Pancreas (tissue), 10 donors: ENCODE measurements around the gene CCSER2. TPM values are rescaled to one million over a fixed set of nuclear protein-coding genes. Genes with fewer than 3 reads are reported as not detected.

Source experiments
- ATAC-seq, 4 donors: fragments of 200-7000 bp; cut with Tn5 transposase; one replicate each; pipeline versions ENCODE4 v1.8.0 to v1.9.1; 2020; ENCODE audit warnings: mild to moderate bottlenecking in 4 of 4, moderate library complexity in 4 of 4
- DNase-seq, 6 donors: peaks; one replicate each; pipeline ENCODE4 v3.0.0-alpha.2; 2020
- FAIRE-seq: peaks from 2 replicates; lab custom pipeline; 2012; peaks lifted over from hg19 to GRCh38; lab: Jason Lieb, UNC
- H3K27ac ChIP-seq, 4 donors: fragments of 200-600 bp; sonication (generic); 1 replicate in 3 of 4; 2 replicates in 1 of 4; pipeline versions ENCODE4 v1.5.0 to v1.8.0; 2020
- H3K27me3 ChIP-seq, 4 donors: fragments of 200-600 bp; one replicate each; pipeline ENCODE4 v1.8.0; 2021
- H3K36me3 ChIP-seq, 3 donors: fragments of 200-600 bp; sonication (generic) in 1 of 3; one replicate each; pipeline versions ENCODE4 v1.5.0 to v1.8.0; 2020 to 2021
- H3K4me1 ChIP-seq, 3 donors: fragments of 200-600 bp; one replicate each; pipeline ENCODE4 v1.8.0; 2021
- H3K4me3 ChIP-seq, 4 donors: fragments of 200-600 bp; sonication (generic) in 2 of 4; one replicate each; pipeline versions ENCODE4 v1.5.0 to v1.8.0; 2020 to 2021
- H3K9me3 ChIP-seq, 4 donors: fragments of 200-600 bp; one replicate each; pipeline ENCODE4 v1.8.0; 2021
- WGBS, 2 donors: extraction: QIAGEN DNeasy Blood & Tissue Kit; methylation state at CpG; one replicate each; pipeline ENCODE4 v1.1.7; 2013; 5-methylcytosine and 5-hydroxymethylcytosine counted together
- intact Hi-C, 3 donors: fragments of 100-400 bp; cut with DNase I; formaldehyde crosslinking; loops; one replicate each; pipeline versions ENCODE4 v1.11.1 to v1.14.2; 2022
- polyA plus RNA-seq, 2 donors: library from polyadenylated mRNA; stranded (reverse); fragments of 200-250 nt; gene quantifications; one replicate each; pipeline ENCODE4 v1.2.3, GENCODE V29; 2013
- total RNA-seq, 6 donors: library from RNA; stranded (reverse); fragmentation: NEBNext Ultra II Directional in 4 of 6; extraction: Animal tissue kit (Norgen Biotek cat#: 25700) in 4 of 6; gene quantifications; one replicate each; pipeline versions ENCODE4 v1.2.1 to v1.2.4, GENCODE V29; 2021 to 2023
- TF ChIP-seq, protein P1 (sequence below), 4 donors: fragments of 200-600 bp; sonication (generic) in 3 of 4; IDR thresholded peaks; one replicate each; pipeline versions ENCODE4 v1.5.0 to v1.8.0; 2021; ENCODE audit warnings: antibody characterized with exemption in 4 of 4
- donor health status: healthy with polysubstance abuse.
- donor health status: DM: no; HTN: no; CAD: no; lungs with moderate emphysema.
- donor health status: DM: no; HTN: no; CAD: no.
- donor health status: control.
- donor health status: control.
- donor health status: Bipolar disorder and iron deficiency.
- donor health status: DM: yes; HTN: yes; CAD: no.
- donor health status: DM: no; HTN: no; CAD: no.
- donor health status: DM: no; HTN: no; CAD: no.
- donor health status: DM: yes; HTN: yes; CAD: no.

CCSER2 gene
- total and polyA plus RNA-seq, 8 donors = 3.5 to 25.6 (median 21.8) TPM

DNA sequence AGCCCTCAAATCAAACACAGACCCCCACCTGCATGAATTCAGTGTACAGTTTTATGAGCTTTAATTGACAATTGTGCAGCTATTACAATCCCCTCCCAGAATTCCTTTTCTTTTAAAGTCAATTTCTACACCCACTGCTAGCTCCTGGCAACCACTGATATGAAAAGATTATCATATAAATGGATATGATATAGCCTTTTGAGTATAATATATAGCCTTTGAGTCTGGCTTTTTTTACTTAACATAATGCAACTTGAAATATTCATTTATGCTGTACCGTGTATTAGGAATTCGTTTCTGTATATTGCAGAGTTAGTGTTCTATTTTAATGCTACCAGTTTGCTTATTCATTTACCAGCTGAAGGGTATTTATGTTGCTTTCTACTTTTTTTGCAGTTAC is 127.7 kb downstream of the CCSER2 start:
- H3K9me3 ChIP-seq = no peaks in the 10 kb centered on the region
- H3K4me3 ChIP-seq = no peak overlapping the region
- no peak overlapping the region for H3K27ac ChIP-seq
- TF ChIP-seq, protein P1, sequence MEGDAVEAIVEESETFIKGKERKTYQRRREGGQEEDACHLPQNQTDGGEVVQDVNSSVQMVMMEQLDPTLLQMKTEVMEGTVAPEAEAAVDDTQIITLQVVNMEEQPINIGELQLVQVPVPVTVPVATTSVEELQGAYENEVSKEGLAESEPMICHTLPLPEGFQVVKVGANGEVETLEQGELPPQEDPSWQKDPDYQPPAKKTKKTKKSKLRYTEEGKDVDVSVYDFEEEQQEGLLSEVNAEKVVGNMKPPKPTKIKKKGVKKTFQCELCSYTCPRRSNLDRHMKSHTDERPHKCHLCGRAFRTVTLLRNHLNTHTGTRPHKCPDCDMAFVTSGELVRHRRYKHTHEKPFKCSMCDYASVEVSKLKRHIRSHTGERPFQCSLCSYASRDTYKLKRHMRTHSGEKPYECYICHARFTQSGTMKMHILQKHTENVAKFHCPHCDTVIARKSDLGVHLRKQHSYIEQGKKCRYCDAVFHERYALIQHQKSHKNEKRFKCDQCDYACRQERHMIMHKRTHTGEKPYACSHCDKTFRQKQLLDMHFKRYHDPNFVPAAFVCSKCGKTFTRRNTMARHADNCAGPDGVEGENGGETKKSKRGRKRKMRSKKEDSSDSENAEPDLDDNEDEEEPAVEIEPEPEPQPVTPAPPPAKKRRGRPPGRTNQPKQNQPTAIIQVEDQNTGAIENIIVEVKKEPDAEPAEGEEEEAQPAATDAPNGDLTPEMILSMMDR (IDR thresholded peaks at IDR 0.05) = no peak
- DNase-seq = no peak
- WGBS, 2 donors = 87 to 88% methylated on average over 2 of the region's 2 CpGs
- H3K4me1 ChIP-seq = no peaks in the 10 kb centered on the region
- ATAC-seq = no peak
- H3K27me3 ChIP-seq = no peaks in the 10 kb centered on the region
- no peak for FAIRE-seq
- intact Hi-C loops = no loop called here
- H3K36me3 ChIP-seq = no peaks in the 10 kb centered on the region

DNA sequence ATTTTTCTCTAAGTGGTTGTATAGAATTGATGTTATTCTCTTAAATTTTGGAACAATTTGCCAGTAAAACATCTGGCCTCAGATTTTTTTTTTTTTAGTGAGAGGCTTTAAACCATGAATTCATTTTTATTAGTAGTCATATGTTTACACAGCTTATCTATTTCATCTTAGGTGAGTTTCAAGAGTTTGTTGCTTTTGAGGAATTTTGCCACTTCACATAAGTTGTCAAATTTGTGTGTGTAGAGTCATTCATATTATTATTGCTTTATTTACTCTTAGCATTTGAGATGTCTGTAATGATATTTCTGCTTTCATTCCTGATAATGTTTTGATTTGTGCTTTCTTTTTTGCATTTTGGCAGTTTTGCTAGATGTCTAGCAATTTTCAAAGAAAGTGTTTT is 132.1 kb downstream of the CCSER2 start:
- H3K9me3 ChIP-seq = no peaks in the 10 kb centered on the region
- H3K27me3 ChIP-seq = no peaks in the 10 kb centered on the region
- TF ChIP-seq, protein P1 (IDR thresholded peaks at IDR 0.05) = no peak
- no peaks in the 10 kb centered on the region for H3K4me1 ChIP-seq
- DNase-seq = no peak
- no peaks in the 10 kb centered on the region for H3K36me3 ChIP-seq
- H3K4me3 ChIP-seq = no peak overlapping the region
- intact Hi-C loops = no loop called here
- no peak overlapping the region for H3K27ac ChIP-seq
- no peak for ATAC-seq
- FAIRE-seq = no peak

DNA sequence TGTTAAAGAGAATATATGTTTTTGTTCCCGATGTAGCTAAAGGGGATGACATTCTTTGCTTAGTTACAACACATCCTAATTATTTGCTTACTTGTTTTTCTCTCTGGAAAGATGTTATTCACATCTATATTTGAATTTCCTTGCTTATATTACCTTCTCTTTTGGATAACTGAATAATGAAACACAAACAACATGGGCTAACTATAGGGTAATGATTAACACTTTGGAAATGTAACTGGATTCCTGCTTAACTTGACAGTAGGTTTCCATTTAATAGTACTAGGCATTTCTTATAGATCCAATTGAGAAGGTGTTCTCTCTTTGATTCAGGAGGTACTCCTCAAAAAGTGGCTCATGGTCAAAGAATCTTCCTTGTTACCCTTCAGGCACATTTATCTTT is 141.1 kb downstream of the CCSER2 start:
- Histone ChIP-seq H3K27me3 (no peaks in the 10 kb centered on the region), H3K4me3 (no peak overlapping the region), H3K4me1 (peaks cover 0 to 6% (median 4%) of the 10 kb centered on the region in 3 donors), H3K27ac (no peak overlapping the region), H3K9me3 (no peaks in the 10 kb centered on the region), H3K36me3 (no peaks in the 10 kb centered on the region)
- intact Hi-C loops = no loop called here
- TF ChIP-seq, protein P1 (IDR thresholded peaks at IDR 0.05) = no peak
- FAIRE-seq (no peak), DNase-seq (no peak), ATAC-seq (peak; percentile 56 to 76 (median 68))
- WGBS, 2 donors = 46 to 56% methylated on average over 1 of the region's 1 CpG

DNA sequence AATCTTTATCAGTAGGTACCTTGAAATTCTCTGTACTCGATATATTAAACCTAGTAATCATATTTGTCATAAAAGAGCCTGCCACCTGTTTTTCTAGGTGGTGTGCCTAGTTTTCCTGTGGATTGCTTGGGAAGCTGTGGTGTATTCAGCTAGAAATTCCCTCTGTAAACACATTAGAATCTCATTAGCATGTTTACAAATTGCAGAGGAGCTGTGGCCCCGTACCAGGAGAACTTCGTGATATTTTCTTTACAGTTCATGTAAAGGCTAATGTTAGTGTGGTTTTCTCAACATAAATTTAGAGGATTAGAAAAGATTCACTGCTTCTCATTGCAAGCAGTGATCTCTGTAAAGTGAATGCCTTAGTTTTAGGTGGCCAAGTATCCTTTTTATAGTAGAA is 144.7 kb downstream of the CCSER2 start:
- WGBS, 2 donors = 71 to 83% methylated on average over 3 of the region's 3 CpGs

DNA sequence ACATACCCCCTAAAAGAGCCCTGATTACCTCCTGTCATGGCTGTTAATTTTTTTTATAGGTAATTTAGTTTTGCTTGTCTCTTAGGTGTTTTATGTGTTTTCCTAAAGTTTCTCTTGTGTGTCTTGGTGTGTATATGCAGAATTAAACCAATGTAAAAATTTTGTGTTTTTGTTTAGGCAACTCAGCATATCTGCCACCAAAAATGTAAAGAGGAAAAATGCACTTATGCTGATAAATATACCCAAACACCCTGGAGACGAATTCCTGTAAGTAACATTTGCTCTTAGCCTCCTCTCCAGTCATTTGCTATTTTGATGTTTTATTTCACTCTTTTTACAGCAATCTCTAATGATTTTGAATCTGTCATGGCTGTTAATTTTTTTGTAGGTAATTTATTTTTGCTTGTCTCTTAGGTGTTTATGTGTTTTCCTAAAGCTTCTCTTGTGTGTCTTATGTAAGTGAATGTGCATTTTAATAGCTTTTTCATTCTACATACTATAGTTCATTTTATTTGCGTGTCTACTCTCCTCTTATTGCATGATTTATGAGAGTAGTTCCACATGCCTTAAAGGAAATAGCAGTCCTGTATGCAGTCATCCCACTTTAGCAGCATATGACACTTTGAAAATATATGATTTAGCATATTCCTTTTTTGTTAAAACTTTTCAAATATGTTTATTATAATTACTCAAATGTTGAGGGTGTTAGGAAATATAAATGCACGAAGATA is 149.2 kb downstream of the CCSER2 start:
- FAIRE-seq (no peak), DNase-seq (no peak), ATAC-seq (no peak)
- no peaks in the 10 kb centered on the region for H3K27me3 ChIP-seq
- H3K27ac ChIP-seq = no peak overlapping the region
- 85 to 88% methylated on average over 3 of the region's 3 CpGs for WGBS, 2 donors
- H3K4me3 ChIP-seq = no peak overlapping the region
- intact Hi-C loops = no loop called here
- H3K4me1 ChIP-seq = no peaks in the 10 kb centered on the region
- no peaks in the 10 kb centered on the region for H3K9me3 ChIP-seq
- H3K36me3 ChIP-seq = no peaks in the 10 kb centered on the region
- TF ChIP-seq, protein P1 (IDR thresholded peaks at IDR 0.05) = no peak

More for the DNA sequence above, 144.7 kb downstream of the CCSER2 start:
- Histone ChIP-seq H3K36me3 (no peaks in the 10 kb centered on the region), H3K4me3 (no peak overlapping the region), H3K4me1 (peaks cover 0 to 6% (median 4%) of the 10 kb centered on the region in 3 donors), H3K27ac (no peak overlapping the region), H3K9me3 (no peaks in the 10 kb centered on the region), H3K27me3 (no peaks in the 10 kb centered on the region)
- TF ChIP-seq, protein P1 (IDR thresholded peaks at IDR 0.05) = no peak
- FAIRE-seq (no peak), DNase-seq (no peak), ATAC-seq (no peak)
- intact Hi-C loops = no loop called here
